Panc1 (cell line): Measurements from ENCODE around the gene FMN2.

Experiments used
- CTCF ChIP-seq: fragments of 450-650 bp; IDR thresholded peaks from 2 replicates; pipeline ENCODE4 v1.5.1; 2017; ENCODE audit warnings: mild to moderate bottlenecking
- POLR2AphosphoS5 ChIP-seq: IDR thresholded peaks from 2 replicates; pipeline ENCODE4 v1.6.1; 2012; ENCODE audit warnings: mild to moderate bottlenecking, low read depth, low read length, moderate library complexity
- REST ChIP-seq, 2 experiments: IDR thresholded peaks; 2 replicates each; pipeline ENCODE4 v1.6.1; 2011 to 2012; ENCODE audit warnings: low read depth in 2 of 2, control low read depth in 1 of 2, low read length in 1 of 2, mild to moderate bottlenecking in 1 of 2, moderate library complexity in 1 of 2; ENCODE audit not compliant: insufficient read depth in 1 of 2
- TCF7L2 ChIP-seq: IDR thresholded peaks from 2 replicates; pipeline ENCODE4 v1.6.1; 2011; ENCODE audit warnings: mild to moderate bottlenecking, low read depth, low read length, inconsistent platforms

- TF ChIP-seq CTCF (no peak), POLR2AphosphoS5 (no peak), REST (IDR thresholded peaks at IDR 0.05; ENCODE audit: insufficient read depth in 1 of 2, low read depth in 2 of 2, low read length in 1 of 2) (no peak), TCF7L2 (no peak)
Observed at GRCh38 chr1:240515505-240515904, 423.8 kb downstream of the FMN2 start.
